CD4-positive, alpha-beta T cell treated with Interferon gamma for 1 hour (primary cell): ENCODE measurements around the gene PTK6.
A peak's percentile ranks its signal among the peaks of the same experiment; 100 is the strongest.

Experiments
- DNase-seq: peaks from one replicate; pipeline ENCODE4 v3.0.0-alpha.2; 2020

PTK6 gene

DNA sequence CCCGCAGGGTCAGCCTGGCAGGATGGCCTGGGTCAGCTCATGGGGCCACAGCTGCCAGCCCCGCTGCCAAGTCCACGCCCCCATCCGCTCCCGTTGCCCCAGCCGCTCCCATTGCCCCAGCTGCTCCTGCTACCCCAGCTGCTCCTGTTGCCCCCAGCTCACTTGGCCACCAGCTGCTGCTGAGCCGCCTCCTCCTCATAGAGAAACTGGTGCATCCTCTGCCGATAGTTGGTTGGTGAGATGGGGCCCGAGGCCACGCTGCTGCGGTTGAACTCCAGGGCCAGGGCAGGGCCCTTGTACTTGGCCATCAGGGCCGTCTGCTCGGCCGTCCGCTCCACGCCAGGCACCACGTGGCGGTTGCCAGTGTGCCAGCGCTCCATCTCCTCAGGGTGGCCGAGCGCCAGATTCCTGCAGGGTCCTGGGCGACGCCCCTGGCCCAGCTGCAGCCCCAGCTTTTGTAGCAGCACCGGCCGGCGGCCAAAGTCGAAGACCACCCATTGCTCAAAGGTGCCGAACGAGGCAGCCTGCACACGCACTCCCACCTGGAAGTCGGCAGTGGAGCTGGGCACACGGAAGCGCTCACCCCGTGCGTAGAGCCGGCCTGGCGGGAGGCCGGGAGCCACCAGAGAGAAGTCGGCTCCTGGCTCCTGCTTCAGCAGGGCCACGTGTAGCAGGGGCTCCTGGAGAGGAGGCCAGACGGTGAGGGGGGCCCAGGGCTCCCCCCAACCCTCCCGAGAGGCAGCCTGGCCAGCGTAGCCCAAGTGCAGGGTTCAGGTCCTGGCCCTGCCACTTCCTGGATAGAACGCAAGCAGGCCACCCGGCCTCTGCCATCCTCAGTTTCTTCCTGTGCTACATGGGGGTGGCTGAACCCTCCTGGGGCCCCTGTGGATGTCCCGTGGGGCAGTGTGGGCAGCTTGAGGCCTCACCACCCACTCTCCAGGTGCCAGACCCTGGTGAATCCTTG lies 32.1 kb upstream of the PTK6 start:
- no peak for DNase-seq

DNA sequence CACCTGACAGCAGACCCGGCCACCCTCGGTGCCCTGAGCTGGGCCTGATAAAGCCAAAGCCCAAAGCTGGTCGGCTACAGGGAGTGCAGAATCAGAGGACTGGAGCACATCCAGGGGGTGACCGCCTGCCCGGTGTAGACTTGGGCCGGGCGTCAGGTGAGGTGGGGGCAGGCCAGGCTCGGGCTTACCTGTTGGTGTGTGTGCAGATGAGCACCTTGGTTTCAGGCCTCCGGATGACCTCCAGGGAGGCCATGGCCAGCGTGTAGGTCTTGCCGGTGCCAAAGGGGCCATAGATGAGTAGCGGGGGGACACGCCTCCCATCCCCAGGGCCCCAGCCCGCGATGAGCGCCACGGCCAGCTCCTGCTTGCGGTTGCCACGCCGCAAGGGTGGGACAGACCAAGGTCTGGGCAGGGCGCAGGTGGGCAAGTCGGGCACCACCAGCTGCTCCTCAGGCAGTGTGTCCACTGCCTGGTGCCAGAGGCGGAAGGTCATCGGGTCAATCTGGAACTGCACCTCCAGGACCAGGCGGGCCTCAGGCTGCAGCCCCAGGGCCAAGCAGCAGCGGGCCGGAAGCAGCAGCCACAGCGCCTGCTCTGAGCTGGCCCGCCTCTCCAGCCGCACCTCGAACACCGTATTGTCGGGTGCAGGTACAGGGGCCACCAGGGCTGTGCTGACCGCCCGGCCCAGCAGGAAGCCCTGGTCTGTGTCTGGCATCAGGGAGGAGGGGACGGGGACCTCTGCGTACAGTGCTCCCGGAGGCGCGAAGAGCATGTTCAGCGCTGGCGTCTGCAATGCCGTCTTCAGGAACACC lies 31.2 kb upstream of the PTK6 start:
- no peak for DNase-seq

DNA sequence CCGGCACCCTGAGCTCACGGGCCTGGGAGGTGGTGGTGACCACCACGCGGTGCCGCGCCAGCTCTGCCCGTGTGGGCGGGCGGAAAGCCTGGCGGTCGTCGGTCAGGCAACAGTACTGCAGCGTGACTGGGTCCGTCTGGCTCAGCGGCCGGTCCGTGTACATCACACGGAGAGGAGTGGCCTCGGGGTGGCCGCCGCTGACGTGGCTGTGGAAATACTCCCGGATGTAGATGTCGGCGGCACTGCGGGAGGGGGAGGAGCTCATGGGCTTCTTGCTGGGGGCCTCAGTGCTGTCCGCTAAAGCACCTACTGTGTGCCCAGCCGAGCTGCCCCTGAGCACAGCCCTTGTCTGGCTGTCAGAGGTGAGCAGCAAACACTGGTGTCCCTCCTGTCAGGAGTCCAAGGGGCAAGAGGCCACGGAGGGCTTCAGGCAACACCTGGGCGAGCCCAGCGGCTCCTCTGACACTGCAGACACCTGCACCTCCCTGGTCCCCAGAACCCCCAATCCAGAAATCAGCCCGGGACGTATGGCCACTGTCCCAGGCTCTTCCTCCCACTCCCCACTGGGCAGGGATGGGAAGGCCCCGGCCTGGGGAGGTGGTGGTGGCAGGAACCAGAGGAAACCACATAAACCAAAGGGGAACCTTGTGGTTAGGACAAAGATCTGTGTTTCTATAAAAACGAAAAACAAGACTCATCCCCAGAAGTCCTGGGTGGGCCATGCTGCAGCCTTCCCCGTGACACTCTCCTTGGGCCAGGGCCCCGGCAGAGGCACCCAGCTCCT lies 30.4 kb upstream of the PTK6 start:
- peak; percentile 74 for DNase-seq

DNA sequence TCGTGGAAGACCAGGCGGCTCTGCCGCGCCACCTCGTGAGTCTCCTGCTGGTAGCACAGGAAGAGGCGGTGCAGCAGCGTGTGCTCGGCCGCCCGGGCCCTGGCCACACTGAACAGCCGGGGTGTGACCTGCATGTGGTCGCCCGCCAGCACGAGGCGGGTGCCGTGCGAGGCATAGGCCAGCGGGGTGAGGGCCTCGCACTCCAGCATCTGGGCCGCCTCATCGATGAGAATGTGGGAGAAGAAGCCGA lies 29.9 kb upstream of the PTK6 start:
- no peak for DNase-seq

DNA sequence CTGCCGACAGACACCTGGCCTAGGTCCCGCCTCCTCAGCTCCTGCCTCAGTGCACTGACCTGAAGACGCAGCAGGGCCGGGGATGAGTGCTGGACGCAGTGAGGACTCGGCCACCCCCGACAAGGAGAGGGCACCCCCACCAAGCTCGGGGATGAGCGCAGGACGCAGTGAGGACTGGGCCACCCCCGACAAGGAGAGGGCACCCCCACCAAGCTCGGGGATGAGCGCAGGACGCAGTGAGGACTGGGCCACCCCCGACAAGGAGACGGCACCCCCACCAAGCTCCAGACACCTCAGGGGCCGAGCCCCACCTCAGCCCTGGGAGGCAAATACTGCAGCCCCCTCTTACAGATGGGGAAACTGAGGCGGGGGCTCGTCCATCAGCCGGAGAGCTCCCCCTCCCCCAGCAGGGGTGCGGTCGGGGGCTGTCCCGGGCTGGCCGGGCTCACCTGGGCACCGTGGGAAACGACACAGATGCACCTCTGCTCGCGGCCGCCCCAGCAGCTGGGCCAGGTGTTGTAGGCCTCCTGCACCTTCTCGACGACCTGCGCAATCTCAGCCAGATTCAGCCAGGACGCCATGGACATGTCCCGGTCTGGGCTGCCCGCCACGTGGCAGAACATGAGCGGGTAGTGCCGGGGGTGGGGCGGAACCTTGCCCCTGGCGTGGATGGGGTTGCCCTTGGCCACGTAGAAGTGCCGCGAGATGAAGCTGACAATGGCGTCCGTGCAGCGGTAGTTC lies 29.4 kb upstream of the PTK6 start:
- DNase-seq: no peak

DNA sequence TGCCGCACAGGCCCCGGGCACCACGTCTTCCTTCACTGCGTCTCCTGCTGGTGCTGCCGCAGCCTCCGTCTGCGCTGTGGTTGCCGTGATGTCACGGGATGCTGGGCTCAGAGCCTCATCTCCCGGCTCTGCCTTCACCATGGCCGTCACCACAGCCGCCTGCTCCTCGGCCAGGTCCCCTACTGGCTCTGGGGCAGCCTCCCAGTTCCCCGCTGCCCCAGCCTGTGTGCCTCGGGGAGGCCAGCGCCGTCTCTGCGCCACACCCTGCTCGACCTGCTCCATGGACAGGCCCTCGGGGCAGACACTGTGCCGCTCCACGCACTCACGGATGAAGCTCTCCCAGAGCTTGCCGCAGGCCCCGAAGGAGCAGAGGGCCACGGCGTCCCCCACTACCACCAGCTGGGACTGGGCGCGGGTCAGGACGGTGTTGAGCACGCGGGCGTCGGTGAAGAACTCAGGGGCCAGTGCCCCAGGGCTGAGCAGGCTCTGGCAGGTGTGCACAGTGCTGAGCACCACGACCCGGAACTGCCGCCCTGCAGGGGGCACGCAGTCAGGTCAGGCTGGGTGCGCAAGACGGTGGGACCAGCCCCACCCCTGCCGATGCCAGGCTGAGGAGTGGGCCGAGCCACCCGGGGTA lies 28.6 kb upstream of the PTK6 start:
- DNase-seq: no peak

DNA sequence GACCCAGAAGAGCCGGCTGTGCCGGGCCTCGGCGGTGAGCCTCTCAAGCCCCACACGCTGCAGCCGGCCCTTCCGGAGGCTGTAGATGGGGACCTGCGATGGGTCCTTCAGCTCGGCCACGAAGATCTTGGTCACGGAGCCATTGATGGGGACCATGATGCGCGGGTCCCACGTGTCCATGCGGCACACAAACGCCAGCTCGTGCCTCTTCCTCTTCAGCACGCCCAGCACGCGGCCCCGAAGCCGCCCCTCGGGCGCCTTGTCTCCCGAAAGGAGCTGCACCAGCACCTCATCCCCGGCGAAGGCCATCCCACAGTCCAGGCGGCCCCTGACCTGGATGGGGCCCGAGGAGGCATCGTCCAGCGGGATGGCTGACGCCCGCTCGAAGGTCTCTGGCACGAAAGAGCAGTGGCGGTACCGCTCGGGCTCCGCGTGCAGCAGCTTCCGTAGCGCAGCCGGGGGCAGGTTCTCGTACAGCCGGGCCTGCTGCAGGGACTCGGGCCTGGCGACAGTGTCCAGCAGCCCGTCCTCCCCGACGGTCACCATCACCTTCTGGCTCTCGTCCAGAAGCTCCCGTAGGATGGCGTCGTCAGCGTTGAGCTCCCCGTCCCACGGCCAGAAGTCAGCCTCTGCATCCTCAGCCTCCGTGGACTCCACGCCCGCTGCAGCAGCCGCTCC lies 28.0 kb upstream of the PTK6 start:
- no peak for DNase-seq

DNA sequence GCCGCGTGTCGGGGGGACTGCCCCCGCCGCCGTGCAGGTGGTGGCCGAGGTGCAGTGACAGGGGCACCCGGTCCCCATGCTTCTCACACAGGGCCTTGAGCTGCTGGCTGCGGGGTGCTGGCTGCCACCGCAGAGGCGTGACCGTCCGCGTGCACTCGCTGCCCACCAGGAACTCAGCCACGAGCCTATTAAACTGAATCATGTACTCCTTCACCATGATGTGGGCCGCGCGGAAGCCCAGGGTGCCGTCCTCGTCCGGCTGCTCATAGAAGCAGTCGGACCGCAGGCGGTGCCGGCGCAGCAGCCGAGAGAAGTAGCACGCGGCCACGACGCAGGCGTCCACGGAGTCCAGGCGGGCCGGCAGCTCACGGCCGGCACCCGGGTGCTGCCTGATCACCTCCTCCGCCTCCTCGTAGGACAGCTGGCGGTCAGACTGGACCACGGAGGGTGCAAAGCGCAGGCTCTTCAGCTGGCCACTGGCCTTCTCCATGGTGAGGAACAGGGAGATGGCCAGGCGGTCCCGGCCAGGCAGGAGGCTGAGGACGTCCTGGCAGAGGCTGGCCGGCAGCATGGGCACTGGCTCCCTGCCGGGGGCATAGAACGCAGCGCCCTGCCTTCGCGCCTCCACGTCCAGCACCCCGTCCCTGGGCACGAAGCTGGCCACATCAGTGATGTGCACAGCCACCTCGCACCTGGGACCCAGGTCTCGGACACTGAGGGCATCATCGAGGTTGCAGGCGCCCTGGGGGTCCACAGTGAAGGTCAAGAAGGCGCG lies 27.0 kb upstream of the PTK6 start:
- no peak for DNase-seq

DNA sequence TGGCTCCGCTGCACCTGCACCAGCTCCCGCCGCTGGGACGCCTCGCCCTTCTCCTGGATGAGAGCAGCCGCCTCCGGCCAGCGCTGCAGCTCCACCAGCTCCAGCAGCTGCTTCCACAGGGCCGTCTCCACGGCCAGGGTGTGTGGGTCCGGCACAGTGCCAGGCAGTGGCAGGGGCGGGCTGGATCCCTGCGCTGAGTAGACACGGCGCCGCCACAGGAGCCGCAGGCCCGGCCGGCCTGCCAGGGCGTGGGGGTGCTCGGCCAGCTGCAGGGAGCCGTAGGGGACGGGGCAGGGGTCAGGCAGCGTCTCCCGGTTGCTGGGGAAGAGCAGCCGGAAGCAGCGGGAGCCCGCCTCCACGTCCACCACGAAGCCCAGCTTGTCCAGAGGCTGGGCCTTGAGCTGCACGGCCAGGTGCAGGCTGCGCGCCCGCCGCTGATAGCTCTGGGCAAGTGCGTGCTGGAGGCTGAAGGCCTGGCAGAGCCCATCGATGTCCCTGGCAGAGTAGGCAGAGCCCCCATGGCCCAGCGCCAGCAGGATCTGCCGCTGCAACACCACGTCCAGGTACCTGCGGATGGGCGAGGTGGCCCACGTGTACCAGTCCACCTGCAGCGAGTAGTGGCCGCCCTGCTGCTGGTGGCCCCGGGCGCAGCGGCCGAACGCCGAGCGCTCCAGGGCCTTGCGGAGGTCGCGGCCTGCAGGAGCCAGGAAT lies 26.2 kb upstream of the PTK6 start:
- no peak for DNase-seq

DNA sequence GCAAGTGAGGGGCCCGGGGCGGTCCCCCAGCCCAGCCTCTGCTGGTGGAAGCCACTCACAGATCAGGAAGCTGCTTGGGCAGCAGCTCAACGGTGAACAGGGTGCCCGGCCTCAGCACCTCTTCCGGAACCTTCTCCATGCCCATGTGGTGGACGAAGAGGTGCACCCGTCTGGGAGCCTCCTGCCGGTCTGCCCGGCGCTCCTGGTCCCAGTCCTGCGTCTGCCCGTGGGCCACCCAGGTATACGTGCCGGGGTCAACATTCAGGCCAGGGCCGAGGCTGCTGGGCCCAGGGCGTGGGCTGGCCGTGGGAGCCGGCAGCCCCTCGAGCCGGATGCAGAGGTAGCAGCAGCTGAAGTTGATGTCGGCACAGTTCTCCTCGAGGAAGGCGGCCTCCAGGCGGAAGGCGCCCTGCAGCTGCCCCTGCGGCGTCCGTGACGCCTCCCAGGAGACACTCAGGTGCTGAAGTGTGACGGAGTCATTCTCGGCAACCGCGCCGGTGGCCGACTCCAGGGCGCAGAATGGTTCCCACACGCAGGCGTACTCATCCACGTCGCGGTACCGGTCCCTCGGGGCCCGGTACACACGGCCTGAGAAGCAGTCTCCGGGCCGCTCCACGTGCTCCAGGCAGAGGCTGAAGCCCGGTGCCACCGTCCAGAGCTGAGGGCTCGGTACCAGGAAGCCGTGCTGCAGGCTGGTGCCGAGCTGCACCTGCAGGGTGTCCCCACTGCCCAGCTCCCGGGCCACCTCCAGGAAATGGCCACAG lies 25.5 kb upstream of the PTK6 start:
- no peak for DNase-seq

DNA sequence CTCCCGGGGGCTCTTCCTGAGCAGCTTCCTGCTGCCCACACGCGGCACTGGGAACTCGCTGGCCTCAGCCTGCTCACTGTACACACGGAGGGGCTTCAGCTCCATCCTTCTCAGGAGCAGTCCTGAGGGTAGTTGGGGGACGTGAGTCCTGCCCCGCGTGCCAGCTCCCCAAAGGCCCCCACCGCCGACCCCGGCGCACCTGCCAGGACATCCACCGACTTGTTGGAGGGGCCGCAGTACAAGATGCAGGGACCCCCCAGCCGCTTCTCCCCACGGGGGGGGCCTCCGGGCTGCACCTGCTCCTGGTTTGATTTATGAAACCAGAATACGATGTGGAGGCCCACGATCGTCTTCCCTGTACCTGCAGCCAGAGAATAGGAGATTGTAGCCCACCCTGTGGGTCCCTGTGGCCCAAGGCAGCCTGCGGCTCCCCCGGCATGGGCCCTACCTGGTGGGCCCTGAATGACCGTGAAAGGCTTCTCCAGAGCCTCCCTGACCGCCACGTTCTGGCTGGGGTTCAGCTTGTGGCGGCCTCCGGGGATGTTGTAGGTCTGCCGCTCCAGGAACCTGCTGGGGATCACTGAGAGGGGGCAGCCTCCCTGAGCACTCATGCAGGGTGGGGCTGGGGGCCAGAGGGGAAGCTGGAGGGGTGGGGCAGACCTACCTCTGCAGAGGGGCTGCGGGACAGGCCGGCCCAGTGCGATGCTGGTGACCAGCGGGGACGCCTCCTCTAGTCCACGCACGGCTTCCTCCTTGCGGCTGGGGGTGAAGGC lies 24.6 kb upstream of the PTK6 start:
- no peak for DNase-seq

DNA sequence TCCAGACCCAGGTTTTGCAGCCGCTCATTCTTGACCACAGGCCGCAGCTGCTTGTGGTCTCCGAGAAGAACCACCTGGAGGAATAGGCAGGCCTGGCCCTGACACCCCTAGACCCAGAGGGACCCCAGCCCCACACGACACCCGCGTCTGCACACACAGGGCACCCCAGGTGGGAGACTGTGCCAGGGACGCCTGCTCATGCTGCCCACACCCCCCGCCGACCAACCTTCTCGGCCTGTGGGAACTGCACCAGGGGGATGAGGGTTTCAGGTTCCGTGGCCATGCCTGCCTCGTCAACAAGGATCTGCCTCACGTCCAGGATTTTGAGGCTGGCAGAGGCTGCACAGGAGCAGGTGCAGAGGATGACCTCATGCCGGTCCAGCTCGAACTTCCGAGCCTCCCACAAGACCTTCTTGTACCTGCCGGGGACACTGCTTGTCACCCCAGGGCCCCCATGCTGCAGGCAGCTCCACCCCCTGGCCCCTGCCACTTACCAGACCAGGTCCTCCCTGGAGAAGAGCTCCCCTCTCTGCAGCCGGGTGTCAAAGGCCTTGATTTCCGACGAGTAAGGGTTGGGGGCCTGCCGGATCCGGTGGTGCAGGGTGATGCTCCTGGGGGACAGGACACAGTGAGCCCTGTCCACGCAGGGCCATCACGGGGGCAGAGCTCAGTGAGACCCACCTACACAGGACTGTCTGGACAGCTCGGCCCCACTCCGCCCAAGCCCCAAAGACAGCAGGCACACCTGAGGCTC lies 23.9 kb upstream of the PTK6 start:
- no peak for DNase-seq

DNA sequence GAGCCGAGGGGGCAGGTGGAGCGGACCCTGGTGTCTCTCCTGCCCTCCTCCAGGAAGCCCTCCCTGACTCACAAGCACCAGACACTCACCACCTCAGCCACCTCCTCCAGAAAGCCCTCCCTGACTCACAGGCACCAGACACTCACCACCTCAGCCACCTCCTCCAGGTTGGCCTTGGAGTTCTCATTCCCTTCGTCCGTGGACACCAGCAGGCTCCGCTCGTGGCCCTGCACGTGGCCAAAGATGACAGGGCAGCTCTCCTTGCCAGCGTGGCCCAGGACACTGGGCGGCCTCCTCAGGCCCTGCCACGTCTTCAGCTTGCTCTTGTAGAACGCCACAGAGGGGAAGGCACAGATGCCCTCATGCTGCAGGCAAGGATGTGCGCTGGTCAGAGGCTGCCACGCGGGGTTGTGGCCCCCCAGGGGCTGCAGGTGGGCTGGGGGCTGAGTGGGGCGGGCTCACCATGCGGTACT lies 23.2 kb upstream of the PTK6 start:
- DNase-seq: no peak

DNA sequence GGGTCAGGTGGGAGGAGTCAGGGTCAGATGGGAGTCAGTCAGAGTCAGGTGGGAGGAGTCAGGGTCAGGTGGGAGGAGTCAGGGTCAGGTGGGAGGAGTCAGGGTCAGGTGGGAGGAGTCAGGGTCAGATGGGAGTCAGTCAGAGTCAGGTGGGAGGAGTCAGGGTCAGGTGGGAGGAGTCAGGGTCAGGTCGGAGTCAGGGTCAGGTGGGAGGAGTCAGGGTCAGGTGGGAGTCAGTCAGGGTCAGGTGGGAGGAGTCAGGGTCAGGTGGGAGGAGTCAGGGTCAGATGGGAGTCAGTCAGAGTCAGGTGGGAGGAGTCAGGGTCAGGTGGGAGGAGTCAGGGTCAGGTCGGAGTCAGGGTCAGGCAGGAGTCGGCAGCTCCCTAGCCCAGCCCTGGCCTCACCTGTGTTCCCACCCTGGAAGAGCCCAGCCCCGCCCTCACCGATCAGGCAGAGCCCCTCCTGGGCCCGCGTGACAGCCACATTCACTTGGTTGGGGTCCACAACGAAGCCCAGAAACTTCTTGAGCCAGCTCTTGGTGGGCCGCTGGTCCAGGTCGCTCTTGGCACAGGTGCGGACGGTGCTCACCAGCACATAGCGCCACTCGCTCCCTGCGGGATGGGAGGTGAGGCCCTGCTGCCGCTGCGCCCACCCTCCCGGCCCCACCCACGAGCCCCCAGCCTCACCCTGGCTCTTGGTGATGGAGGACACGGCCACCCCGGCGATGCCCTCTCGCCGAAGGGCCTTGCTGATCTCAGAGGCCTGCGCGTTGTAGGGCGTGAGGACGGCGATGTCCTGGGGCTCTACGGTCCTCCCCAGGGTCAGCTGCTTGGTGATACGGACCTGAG lies 22.5 kb upstream of the PTK6 start:
- peak; percentile 71 for DNase-seq

DNA sequence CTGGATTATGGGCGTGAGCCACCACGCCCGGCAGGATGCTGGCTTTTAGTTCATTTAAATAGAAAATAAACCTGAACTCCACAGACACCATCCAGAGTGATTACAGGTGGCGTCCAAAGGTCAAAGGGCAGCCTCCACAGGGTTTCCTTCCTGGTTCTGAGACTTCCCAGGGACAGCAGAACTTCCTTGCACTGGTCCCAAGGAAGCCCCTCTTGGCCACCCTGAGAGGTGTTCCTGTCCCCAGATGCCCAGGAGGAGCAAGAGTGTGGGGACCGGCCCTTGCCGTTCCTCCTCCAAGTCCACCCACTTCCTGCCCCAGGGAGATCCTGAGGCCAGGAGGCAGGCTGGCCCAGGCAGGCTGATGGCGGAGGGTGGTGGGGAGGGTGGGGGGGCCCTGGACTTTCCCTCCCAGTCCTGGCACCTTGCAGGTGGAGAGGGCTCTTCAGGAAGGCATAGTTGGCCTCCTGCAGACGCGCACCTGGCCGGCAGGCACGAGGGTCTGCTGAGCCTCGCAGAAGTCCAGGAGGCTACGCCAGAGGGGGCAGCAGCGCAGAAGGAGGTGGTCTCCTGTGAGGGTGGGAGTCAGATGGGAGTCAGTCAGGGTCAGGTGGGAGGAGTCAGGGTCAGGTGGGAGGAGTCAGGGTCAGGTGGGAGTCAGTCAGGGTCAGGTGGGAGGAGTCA lies 21.8 kb upstream of the PTK6 start:
- DNase-seq: no peak

DNA sequence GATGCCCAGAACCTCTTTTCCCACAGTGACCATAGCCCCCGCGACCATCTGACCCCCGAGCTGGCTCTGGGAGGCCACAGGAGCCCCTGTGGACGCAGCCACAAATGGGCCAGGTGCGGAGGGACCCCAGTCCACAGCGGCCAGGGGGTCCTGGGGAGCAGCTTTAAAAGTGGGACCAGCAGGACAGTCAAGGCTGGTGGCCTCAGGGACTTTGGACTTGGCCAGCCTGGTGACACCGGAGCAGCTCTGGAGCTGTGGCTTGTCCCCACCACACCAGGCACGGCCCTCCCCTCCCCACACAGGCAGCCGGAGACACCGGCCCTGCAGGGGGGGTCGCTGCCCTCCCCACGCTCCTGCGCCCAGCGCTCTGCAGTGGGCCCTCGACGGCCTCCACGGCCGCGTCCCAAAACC lies 20.3 kb upstream of the PTK6 start:
- no peak for DNase-seq
